Measurements from ENCODE around the gene GGN. TPM values are rescaled to one million over a fixed set of nuclear protein-coding genes. Genes with fewer than 3 reads are reported as not detected.
"Not testable (repeated sequence)": the region's sequence is repeated elsewhere in the genome, so short reads cannot be mapped to it uniquely, and the experiment has no call there.

Gene GGN
- total RNA-seq, 1 donor from 2014 or later, result 2.1 TPM

DNA sequence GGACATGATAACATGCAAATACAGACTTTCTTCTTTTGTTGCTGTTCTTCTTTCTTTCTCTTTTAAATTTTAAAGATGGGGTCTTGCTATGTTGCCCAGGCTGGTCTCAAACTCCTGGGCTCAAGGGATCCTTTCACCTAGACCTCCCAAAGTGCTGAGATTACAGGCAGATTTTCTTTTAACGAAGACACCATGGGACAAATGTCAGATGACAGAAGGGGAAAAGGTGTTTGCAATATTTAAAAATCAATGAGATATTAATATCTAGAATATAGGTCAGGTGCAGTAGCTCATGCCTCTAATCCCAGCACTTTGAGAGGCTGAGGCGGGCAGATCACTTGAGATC lies 42.0 kb upstream of the GGN start:
- Histone ChIP-seq H3K4me2 (ENCODE audit: low read length) (no peak overlapping the region), H3K9ac (ENCODE audit: low read length) (no peak overlapping the region), H3K27ac (ENCODE audit: low read depth, low read length) (no peak overlapping the region), H3K9me3 (ENCODE audit: insufficient read depth, low read depth, low read length) (no peaks in the 10 kb centered on the region), H3K4me1 (ENCODE audit: insufficient read depth, low read length) (no peaks in the 10 kb centered on the region), H3K36me3 (ENCODE audit: insufficient read depth, low read length) (no peaks in the 10 kb centered on the region), H3K27me3 (ENCODE audit: insufficient read depth, low read length) (peaks cover 16% of the 10 kb centered on the region), H2AFZ (ENCODE audit: low read depth, low read length) (no peak overlapping the region), H4K20me1 (ENCODE audit: insufficient read depth, low read length) (no peaks in the 10 kb centered on the region), H3K4me3 (ENCODE audit: insufficient read depth, low read depth, low read length) (no peak overlapping the region), H3K79me2 (ENCODE audit: insufficient read depth, low read length) (no peaks in the 10 kb centered on the region)
- Mint-ChIP-seq H3K4me1 (ENCODE audit: low read depth, unreplicated experiment) (peaks cover 1% of the 10 kb centered on the region), H3K27ac (ENCODE audit: unreplicated experiment) (no peak overlapping the region), H3K36me3 (ENCODE audit: low read depth, unreplicated experiment) (peaks cover 2% of the 10 kb centered on the region), H3K4me3 (ENCODE audit: unreplicated experiment) (no peak overlapping the region), H3K27me3 (ENCODE audit: low read depth, unreplicated experiment) (peaks cover 23% of the 10 kb centered on the region), H3K9me3 (ENCODE audit: unreplicated experiment) (peaks cover 1% of the 10 kb centered on the region)
- FAIRE-seq (no peak), DNase-seq (ENCODE audit: low read depth) (no peak)
- no peak for TF ChIP-seq EZH2 (IDR thresholded peaks at IDR 0.05; ENCODE audit: insufficient read depth, low read length)
- TF ChIP-seq, protein P1, sequence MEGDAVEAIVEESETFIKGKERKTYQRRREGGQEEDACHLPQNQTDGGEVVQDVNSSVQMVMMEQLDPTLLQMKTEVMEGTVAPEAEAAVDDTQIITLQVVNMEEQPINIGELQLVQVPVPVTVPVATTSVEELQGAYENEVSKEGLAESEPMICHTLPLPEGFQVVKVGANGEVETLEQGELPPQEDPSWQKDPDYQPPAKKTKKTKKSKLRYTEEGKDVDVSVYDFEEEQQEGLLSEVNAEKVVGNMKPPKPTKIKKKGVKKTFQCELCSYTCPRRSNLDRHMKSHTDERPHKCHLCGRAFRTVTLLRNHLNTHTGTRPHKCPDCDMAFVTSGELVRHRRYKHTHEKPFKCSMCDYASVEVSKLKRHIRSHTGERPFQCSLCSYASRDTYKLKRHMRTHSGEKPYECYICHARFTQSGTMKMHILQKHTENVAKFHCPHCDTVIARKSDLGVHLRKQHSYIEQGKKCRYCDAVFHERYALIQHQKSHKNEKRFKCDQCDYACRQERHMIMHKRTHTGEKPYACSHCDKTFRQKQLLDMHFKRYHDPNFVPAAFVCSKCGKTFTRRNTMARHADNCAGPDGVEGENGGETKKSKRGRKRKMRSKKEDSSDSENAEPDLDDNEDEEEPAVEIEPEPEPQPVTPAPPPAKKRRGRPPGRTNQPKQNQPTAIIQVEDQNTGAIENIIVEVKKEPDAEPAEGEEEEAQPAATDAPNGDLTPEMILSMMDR (IDR thresholded peaks at IDR 0.05; ENCODE audit: insufficient read depth, low read depth, low read length), result no peak

DNA sequence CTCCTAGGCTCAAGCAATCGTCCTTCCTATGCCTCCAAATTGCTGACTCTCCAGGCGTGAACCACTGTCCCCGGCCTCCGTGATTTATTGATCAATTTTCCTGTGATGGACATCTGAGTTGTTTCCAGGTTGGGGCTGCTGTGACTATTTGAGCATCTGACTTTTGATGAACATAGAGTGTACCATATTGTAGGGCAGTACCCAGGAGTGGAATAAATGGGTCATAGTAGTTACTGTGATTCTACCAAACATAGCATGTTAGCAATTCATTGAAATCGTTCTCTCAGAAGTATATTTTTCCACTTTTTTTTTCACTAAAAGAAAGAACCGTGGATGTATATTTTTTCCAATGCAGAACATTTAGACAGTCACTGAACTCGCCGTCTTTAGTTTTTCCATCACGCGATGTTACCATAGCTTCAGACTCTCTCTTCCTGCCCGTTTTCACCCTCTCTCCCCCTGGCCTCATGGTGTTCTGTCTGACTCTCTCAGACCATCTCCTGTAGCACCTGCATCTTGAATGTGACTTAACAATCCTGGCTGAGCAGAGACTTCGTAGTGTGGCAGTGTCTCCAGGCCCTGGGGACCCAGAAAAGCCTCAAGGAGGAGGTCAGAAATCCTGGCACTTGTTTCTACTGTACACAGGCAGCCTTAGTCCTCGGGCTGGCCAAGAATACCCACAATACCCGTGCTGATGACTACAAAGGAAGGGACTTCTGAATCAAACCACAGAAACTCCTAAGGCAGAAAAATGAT lies 41.4 kb upstream of the GGN start:
- FAIRE-seq, result no peak
- peaks cover under 1% of the 10 kb centered on the region for H3K9me3 Mint-ChIP-seq (ENCODE audit: unreplicated experiment)
- no peak overlapping the region for H3K27ac Mint-ChIP-seq (ENCODE audit: unreplicated experiment)

DNA sequence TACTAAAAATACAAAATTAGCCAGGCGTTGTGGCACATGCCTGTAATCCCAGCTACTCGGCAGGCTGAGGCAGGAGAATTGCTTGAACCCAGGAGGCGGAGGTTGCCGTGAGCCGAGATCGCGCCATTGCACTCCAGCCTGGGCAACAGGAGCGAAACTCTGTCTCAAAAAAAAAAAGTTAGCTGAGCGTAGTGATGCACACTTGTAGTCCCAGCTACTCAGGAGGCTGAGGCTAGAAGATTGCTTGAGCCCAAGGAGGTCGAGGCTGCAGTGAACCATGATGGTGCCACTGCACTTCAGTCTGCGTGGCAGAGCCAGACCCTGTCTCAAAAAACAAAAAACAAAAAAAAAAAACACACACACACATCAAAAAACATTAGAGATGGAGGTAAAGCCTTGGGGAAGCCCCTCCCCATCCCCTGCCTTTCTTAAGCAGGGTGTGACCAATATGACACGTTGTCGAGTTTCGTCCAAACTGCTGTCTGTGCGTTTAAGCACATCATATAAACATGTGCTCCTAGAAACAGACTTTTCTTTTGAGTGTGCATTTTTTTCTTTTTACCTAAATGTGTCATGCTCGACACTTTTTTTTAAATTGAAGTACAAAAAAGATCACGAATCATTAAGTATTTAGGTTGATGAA lies 39.3 kb upstream of the GGN start:
- H3K27ac Mint-ChIP-seq (ENCODE audit: unreplicated experiment); H3K27ac ChIP-seq (ENCODE audit: low read depth, low read length); FAIRE-seq; H3K36me3 Mint-ChIP-seq (ENCODE audit: low read depth, unreplicated experiment); H3K9me3 Mint-ChIP-seq (ENCODE audit: unreplicated experiment); DNase-seq (ENCODE audit: low read depth); H3K9me3 ChIP-seq (ENCODE audit: insufficient read depth, low read depth, low read length); H4K20me1 ChIP-seq (ENCODE audit: insufficient read depth, low read length); H3K4me3 Mint-ChIP-seq (ENCODE audit: unreplicated experiment); H3K4me1 ChIP-seq (ENCODE audit: insufficient read depth, low read length); H3K9ac ChIP-seq (ENCODE audit: low read length); H3K4me1 Mint-ChIP-seq (ENCODE audit: low read depth, unreplicated experiment); H3K36me3 ChIP-seq (ENCODE audit: insufficient read depth, low read length); H3K4me2 ChIP-seq (ENCODE audit: low read length); H2AFZ ChIP-seq (ENCODE audit: low read depth, low read length); H3K4me3 ChIP-seq (ENCODE audit: insufficient read depth, low read depth, low read length); H3K79me2 ChIP-seq (ENCODE audit: insufficient read depth, low read length): not testable (repeated sequence)
- H3K27me3 ChIP-seq (ENCODE audit: insufficient read depth, low read length), result peaks cover 11% of the 10 kb centered on the region
- H3K27me3 Mint-ChIP-seq (ENCODE audit: low read depth, unreplicated experiment), result peaks cover 16% of the 10 kb centered on the region

More for the DNA sequence above, 41.4 kb upstream of the GGN start:
- Mint-ChIP-seq H3K4me3 (ENCODE audit: unreplicated experiment) (no peak overlapping the region), H3K4me1 (ENCODE audit: low read depth, unreplicated experiment) (peaks cover 1% of the 10 kb centered on the region), H3K27me3 (ENCODE audit: low read depth, unreplicated experiment) (peaks cover 21% of the 10 kb centered on the region), H3K36me3 (ENCODE audit: low read depth, unreplicated experiment) (peaks cover 2% of the 10 kb centered on the region)
- Histone ChIP-seq H2AFZ (ENCODE audit: low read depth, low read length) (no peak overlapping the region), H3K36me3 (ENCODE audit: insufficient read depth, low read length) (no peaks in the 10 kb centered on the region), H3K9ac (ENCODE audit: low read length) (no peak overlapping the region), H4K20me1 (ENCODE audit: insufficient read depth, low read length) (no peaks in the 10 kb centered on the region), H3K9me3 (ENCODE audit: insufficient read depth, low read depth, low read length) (no peaks in the 10 kb centered on the region), H3K79me2 (ENCODE audit: insufficient read depth, low read length) (no peaks in the 10 kb centered on the region), H3K4me2 (ENCODE audit: low read length) (no peak overlapping the region), H3K4me1 (ENCODE audit: insufficient read depth, low read length) (no peaks in the 10 kb centered on the region), H3K27me3 (ENCODE audit: insufficient read depth, low read length) (peaks cover 15% of the 10 kb centered on the region), H3K4me3 (ENCODE audit: insufficient read depth, low read depth, low read length) (no peak overlapping the region), H3K27ac (ENCODE audit: low read depth, low read length) (no peak overlapping the region)
- TF ChIP-seq EZH2 (IDR thresholded peaks at IDR 0.05; ENCODE audit: insufficient read depth, low read length), result no peak
- TF ChIP-seq, protein P1 (IDR thresholded peaks at IDR 0.05; ENCODE audit: insufficient read depth, low read depth, low read length), result no peak
- DNase-seq (ENCODE audit: low read depth), result no peak
